HCT116 (cell line): ENCODE measurements around the gene MAP4. TPM values are rescaled to one million over a fixed set of nuclear protein-coding genes. Genes with fewer than 3 reads are reported as not detected.

ENCODE experiments used
- ATAC-seq: fragments of 200-7000 bp; cut with Tn5 transposase; 2 replicates; pipeline ENCODE4 v1.9.1; 2020; ENCODE audit warnings: mild to moderate bottlenecking, moderate library complexity
- BruUV-seq: library from RNA; stranded (reverse); fragments of 400-500 nt; replicated peaks from 2 replicates; lab custom pipeline; 2021; lab: Mats Ljungman, UMichigan
- CTCF ChIA-PET: fragments of 300-600 bp; sonication (Branson Sonifier 250); formaldehyde crosslinking; loops from one replicate; lab custom pipeline; 2021; ENCODE audit warnings: antibody characterized with exemption; lab: Charles Lee
- POLR2A ChIA-PET: fragments of 300-600, 350-600 bp; sonication (Branson Sonifier 250); formaldehyde crosslinking; loops from one replicate; lab custom pipeline; 2021; ENCODE audit warnings: antibody characterized with exemption; lab: Charles Lee
- RAD21 ChIA-PET, 2 experiments: fragments of 300-600 bp; sonication (Branson Sonifier 250); formaldehyde crosslinking; loops; one replicate each; lab custom pipeline; 2023; ENCODE audit warnings: low total read pairs in 2 of 2; ENCODE audit not compliant: uncharacterized antibody in 2 of 2, unreplicated experiment in 2 of 2, low non-redundant PET in 1 of 2; lab: Charles Lee
- DNase-seq: peaks from one replicate; pipeline ENCODE4 v3.0.0-alpha.2; 2010; ENCODE audit warnings: low read depth, low spot score
- H2AFZ ChIP-seq: fragments of 200-600 bp; shearing (Covaris generic), sonication (generic); 2 replicates; pipeline ENCODE4 v1.6.1; 2017; ENCODE audit warnings: low read depth, mixed run types, mixed read lengths, antibody characterized with exemption, low read length; ENCODE audit not compliant: poor library complexity, severe bottlenecking
- H3K27ac ChIP-seq: 2 replicates; pipeline ENCODE4 v1.5.1; 2012; ENCODE audit warnings: low read depth, low read length
- H3K27me3 ChIP-seq: fragments of 200-600 bp; sonication (generic); 2 replicates; pipeline ENCODE4 v1.6.1; 2016; ENCODE audit warnings: mixed run types, low read length, mixed read lengths; ENCODE audit not compliant: insufficient read depth
- H3K36me3 ChIP-seq, 2 experiments: fragments of 200-500 bp in 1 of 2; fragments of 200-600 bp in 1 of 2; sonication (Bioruptor generic) in 1 of 2; sonication (generic) in 1 of 2; 2 replicates each; pipeline versions ENCODE4 v1.5.1 to v1.6.1; 2014 to 2016; ENCODE audit warnings: low read length in 2 of 2, inconsistent platforms in 1 of 2, mixed read lengths in 1 of 2, mixed run types in 1 of 2; ENCODE audit not compliant: insufficient read depth in 2 of 2, control insufficient read depth in 1 of 2
- H3K4me1 ChIP-seq, 2 experiments: fragments of 200-600 bp in 1 of 2; sonication (generic) in 1 of 2; 2 replicates each; pipeline versions ENCODE4 v1.5.1 to v1.6.1; 2012 to 2017; ENCODE audit warnings: low read length in 2 of 2, inconsistent platforms in 1 of 2, mild to moderate bottlenecking in 1 of 2, mixed read lengths in 1 of 2, mixed run types in 1 of 2, moderate library complexity in 1 of 2; ENCODE audit not compliant: insufficient read depth in 2 of 2, control insufficient read depth in 1 of 2
- H3K4me2 ChIP-seq: fragments of 200-600 bp; sonication (generic); 2 replicates; pipeline ENCODE4 v1.6.1; 2017; ENCODE audit warnings: mixed run types, low read length, mixed read lengths
- H3K4me3 ChIP-seq, 2 experiments: fragments of 200-600 bp in 1 of 2; sonication (generic) in 1 of 2; replicated peaks in 1 of 2; 2 replicates each; pipeline ENCODE4 v1.5.1; 2011 to 2016; ENCODE audit warnings: low read length in 2 of 2, control low read depth in 1 of 2, low read depth in 1 of 2, mild to moderate bottlenecking in 1 of 2, mixed read lengths in 1 of 2, mixed run types in 1 of 2
- H3K79me2 ChIP-seq: fragments of 200-600 bp; sonication (generic); 2 replicates; pipeline ENCODE4 v1.6.1; 2017; ENCODE audit warnings: mild to moderate bottlenecking, mixed run types, low read length, moderate library complexity, mixed read lengths; ENCODE audit not compliant: insufficient read depth
- H3K9ac ChIP-seq: fragments of 200-600 bp; sonication (generic); 2 replicates; pipeline ENCODE4 v1.6.1; 2016; ENCODE audit warnings: low read length, mixed read lengths
- H3K9me2 ChIP-seq: fragments of 200-600 bp; sonication (generic), shearing (Covaris generic); 2 replicates; pipeline ENCODE4 v1.6.1; 2017; ENCODE audit warnings: mixed run types, mild to moderate bottlenecking, moderate library complexity; ENCODE audit not compliant: insufficient read depth
- H3K9me3 ChIP-seq, 2 experiments: fragments of 200-500 bp in 1 of 2; fragments of 200-600 bp in 1 of 2; sonication (Bioruptor generic) in 1 of 2; sonication (generic) in 1 of 2; 2 replicates each; pipeline ENCODE4 v1.6.1; 2014 to 2017; ENCODE audit warnings: low read length in 2 of 2, mixed read lengths in 2 of 2, inconsistent platforms in 1 of 2, low read depth in 1 of 2, mild to moderate bottlenecking in 1 of 2, mixed run types in 1 of 2, moderate library complexity in 1 of 2; ENCODE audit not compliant: control insufficient read depth in 1 of 2, insufficient read depth in 1 of 2
- H4K20me1 ChIP-seq: fragments of 200-600 bp; sonication (generic), shearing (Covaris generic); 2 replicates; pipeline ENCODE4 v1.6.1; 2017; ENCODE audit warnings: mixed run types, mild to moderate bottlenecking, moderate library complexity; ENCODE audit not compliant: insufficient read depth
- SRF ChIP-seq: IDR thresholded peaks from 2 replicates; pipeline ENCODE4 v1.6.1; 2012; ENCODE audit warnings: low read depth
- intact Hi-C: fragments of 100-400 bp; cut with micrococcal nuclease; formaldehyde crosslinking; loops from 2 replicates; pipeline ENCODE4 v1.10.0; 2022
- total RNA-seq: library from RNA; stranded (reverse); gene quantifications from one replicate; pipeline ENCODE4 v1.2.1, GENCODE V29; 2021; ENCODE audit not compliant: unreplicated experiment
- TF ChIP-seq, protein P1 (sequence below): IDR thresholded peaks from 2 replicates; pipeline ENCODE4 v1.6.1; 2012; ENCODE audit warnings: low read depth
- TF ChIP-seq, protein P2 (sequence below), 3 experiments: fragments of 200-600 bp in 1 of 3; sonication (generic) in 1 of 3; IDR thresholded peaks in 2 of 3; conservative IDR thresholded peaks in 1 of 3; 2 replicates each; pipeline ENCODE4 v1.5.1; 2012 to 2017; ENCODE audit warnings: low read depth in 2 of 3, low read length in 2 of 3, antibody characterized with exemption in 1 of 3, borderline replicate concordance in 1 of 3, control low read depth in 1 of 3, mild to moderate bottlenecking in 1 of 3, mixed read lengths in 1 of 3, mixed run types in 1 of 3, moderate library complexity in 1 of 3; ENCODE audit not compliant: insufficient read depth in 1 of 3

The MAP4 gene
- total RNA-seq, 1 experiment from 2014 or later, result 200 TPM

- Histone ChIP-seq H3K27ac (no peak overlapping the region), H3K4me2 (no peak overlapping the region), H3K79me2 (peaks cover 7% of the 10 kb centered on the region), H3K27me3 (no peaks in the 10 kb centered on the region), H3K4me1 (no peaks in the 10 kb centered on the region), H3K4me3 (no peak overlapping the region), H3K36me3 (peaks cover 5 to 10% of the 10 kb centered on the region in 2 experiments; a peak in 3 of 4 replicates), H4K20me1 (no peaks in the 10 kb centered on the region), H3K9ac (no peak overlapping the region), H2AFZ (no peak overlapping the region), H3K9me3 (no peaks in the 10 kb centered on the region), H3K9me2 (no peaks in the 10 kb centered on the region)
- CTCF ChIA-PET, result no interaction called here
- intact Hi-C loops, result no loop called here
- TF ChIP-seq, protein P1, sequence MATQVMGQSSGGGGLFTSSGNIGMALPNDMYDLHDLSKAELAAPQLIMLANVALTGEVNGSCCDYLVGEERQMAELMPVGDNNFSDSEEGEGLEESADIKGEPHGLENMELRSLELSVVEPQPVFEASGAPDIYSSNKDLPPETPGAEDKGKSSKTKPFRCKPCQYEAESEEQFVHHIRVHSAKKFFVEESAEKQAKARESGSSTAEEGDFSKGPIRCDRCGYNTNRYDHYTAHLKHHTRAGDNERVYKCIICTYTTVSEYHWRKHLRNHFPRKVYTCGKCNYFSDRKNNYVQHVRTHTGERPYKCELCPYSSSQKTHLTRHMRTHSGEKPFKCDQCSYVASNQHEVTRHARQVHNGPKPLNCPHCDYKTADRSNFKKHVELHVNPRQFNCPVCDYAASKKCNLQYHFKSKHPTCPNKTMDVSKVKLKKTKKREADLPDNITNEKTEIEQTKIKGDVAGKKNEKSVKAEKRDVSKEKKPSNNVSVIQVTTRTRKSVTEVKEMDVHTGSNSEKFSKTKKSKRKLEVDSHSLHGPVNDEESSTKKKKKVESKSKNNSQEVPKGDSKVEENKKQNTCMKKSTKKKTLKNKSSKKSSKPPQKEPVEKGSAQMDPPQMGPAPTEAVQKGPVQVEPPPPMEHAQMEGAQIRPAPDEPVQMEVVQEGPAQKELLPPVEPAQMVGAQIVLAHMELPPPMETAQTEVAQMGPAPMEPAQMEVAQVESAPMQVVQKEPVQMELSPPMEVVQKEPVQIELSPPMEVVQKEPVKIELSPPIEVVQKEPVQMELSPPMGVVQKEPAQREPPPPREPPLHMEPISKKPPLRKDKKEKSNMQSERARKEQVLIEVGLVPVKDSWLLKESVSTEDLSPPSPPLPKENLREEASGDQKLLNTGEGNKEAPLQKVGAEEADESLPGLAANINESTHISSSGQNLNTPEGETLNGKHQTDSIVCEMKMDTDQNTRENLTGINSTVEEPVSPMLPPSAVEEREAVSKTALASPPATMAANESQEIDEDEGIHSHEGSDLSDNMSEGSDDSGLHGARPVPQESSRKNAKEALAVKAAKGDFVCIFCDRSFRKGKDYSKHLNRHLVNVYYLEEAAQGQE, result no peak
- TF ChIP-seq, protein P2, sequence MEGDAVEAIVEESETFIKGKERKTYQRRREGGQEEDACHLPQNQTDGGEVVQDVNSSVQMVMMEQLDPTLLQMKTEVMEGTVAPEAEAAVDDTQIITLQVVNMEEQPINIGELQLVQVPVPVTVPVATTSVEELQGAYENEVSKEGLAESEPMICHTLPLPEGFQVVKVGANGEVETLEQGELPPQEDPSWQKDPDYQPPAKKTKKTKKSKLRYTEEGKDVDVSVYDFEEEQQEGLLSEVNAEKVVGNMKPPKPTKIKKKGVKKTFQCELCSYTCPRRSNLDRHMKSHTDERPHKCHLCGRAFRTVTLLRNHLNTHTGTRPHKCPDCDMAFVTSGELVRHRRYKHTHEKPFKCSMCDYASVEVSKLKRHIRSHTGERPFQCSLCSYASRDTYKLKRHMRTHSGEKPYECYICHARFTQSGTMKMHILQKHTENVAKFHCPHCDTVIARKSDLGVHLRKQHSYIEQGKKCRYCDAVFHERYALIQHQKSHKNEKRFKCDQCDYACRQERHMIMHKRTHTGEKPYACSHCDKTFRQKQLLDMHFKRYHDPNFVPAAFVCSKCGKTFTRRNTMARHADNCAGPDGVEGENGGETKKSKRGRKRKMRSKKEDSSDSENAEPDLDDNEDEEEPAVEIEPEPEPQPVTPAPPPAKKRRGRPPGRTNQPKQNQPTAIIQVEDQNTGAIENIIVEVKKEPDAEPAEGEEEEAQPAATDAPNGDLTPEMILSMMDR (IDR thresholded peaks at IDR 0.05 in 2 of 3, conservative IDR thresholded peaks at IDR 0.05 in 1 of 3; ENCODE audit: borderline replicate concordance in 1 of 3, insufficient read depth in 1 of 3, low read depth in 2 of 3, low read length in 2 of 3), result no peak
- no peak for TF ChIP-seq SRF
- ATAC-seq (no peak), DNase-seq (no peak)
- POLR2A ChIA-PET, result no interaction called here
- RAD21 ChIA-PET, result no interaction called here
- BruUV-seq, result no TSS peak
These were observed 83.8 kb downstream of the MAP4 start for GRCh38 chr3:47932421-47932820.
